ENCODE results near the gene RARB.

DNA sequence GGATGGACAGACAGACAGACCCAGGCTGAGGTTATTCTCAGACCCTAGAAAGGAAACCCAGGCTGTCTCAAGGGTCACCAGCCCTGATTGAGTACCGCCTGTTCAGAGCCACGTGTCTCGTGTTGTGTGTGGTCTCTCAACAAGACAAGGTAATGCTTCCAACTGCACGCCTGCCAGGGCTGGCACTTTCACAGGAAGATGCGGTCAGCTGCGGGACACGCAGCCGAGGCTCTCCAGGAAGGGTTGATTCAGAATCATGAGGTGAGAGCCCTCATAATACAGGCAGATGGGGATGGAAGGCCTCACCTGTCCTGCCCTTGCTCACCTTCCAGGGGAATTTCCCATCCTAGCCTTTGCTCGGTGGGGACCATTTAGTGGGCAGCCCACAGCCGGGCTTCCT lies 155.3 kb downstream of the RARB start:
- TF ChIP-seq SRSF9 (IDR thresholded peaks at IDR 0.05; ENCODE audit: borderline replicate concordance, insufficient read depth, low read depth, low read length, poor library complexity, severe bottlenecking), result no peak
- TF ChIP-seq MTA3 (CRISPR knock-in tag; IDR thresholded peaks at IDR 0.05), result no peak
- TF ChIP-seq ZBTB8A (CRISPR knock-in tag; IDR thresholded peaks at IDR 0.05; ENCODE audit: borderline replicate concordance, low read depth), result no peak
- TF ChIP-seq ZNF143 (CRISPR knock-in tag; IDR thresholded peaks at IDR 0.05), result no peak

Data from HepG2 (cell line).